Mesenchymal stem cell (in vitro differentiated cells and primary cell): Measurements from ENCODE around the gene ESRRG.
"Not testable (repeated sequence)": the region's sequence is repeated elsewhere in the genome, so short reads cannot be mapped to it uniquely, and the experiment has no call there.

Experiments
- DNase-seq: peaks from one replicate; pipeline ENCODE4 v3.0.0-alpha.2; 2013
- H2AFZ ChIP-seq: one replicate; pipeline ENCODE4 v1.6.1; 2013; ENCODE audit warnings: low read depth, mild to moderate bottlenecking, control low read depth, inconsistent platforms, low read length, moderate library complexity
- H2AK5ac ChIP-seq: 2 replicates; pipeline ENCODE4 v1.6.1; 2013; ENCODE audit warnings: low read length, moderate library complexity, mild to moderate bottlenecking, inconsistent platforms; ENCODE audit not compliant: severe bottlenecking
- H2BK120ac ChIP-seq: one replicate; pipeline ENCODE4 v1.6.1; 2013; ENCODE audit warnings: low read depth, mild to moderate bottlenecking, inconsistent platforms, low read length, moderate library complexity
- H2BK12ac ChIP-seq, 2 experiments: one replicate each; pipeline ENCODE4 v1.6.1; 2013; ENCODE audit warnings: inconsistent platforms in 2 of 2, low read length in 2 of 2, mild to moderate bottlenecking in 2 of 2, moderate library complexity in 2 of 2, control low read depth in 1 of 2
- H2BK15ac ChIP-seq: one replicate; pipeline ENCODE4 v1.6.1; 2013; ENCODE audit warnings: mild to moderate bottlenecking, low read depth, inconsistent platforms; ENCODE audit not compliant: poor library complexity, severe bottlenecking
- H2BK5ac ChIP-seq: 2 replicates; pipeline ENCODE4 v1.6.1; 2013; ENCODE audit warnings: low read depth, mild to moderate bottlenecking, low read length, control low read depth, inconsistent platforms; ENCODE audit not compliant: poor library complexity, severe bottlenecking
- H3K14ac ChIP-seq, 2 experiments: one replicate each; pipeline ENCODE4 v1.6.1; 2013; ENCODE audit warnings: inconsistent platforms in 2 of 2, low read length in 2 of 2, control low read depth in 1 of 2, mild to moderate bottlenecking in 1 of 2, moderate library complexity in 1 of 2
- H3K18ac ChIP-seq, 2 experiments: one replicate each; pipeline ENCODE4 v1.6.1; 2013; ENCODE audit warnings: inconsistent platforms in 2 of 2, low read length in 2 of 2, control low read depth in 1 of 2, low read depth in 1 of 2, mild to moderate bottlenecking in 1 of 2
- H3K23ac ChIP-seq, 2 experiments: one replicate each; pipeline ENCODE4 v1.6.1; 2013; ENCODE audit warnings: inconsistent platforms in 2 of 2, low read length in 2 of 2, mild to moderate bottlenecking in 2 of 2, moderate library complexity in 2 of 2, control low read depth in 1 of 2
- H3K27ac ChIP-seq: 2 replicates; pipeline ENCODE4 v1.5.1; 2013; ENCODE audit warnings: mild to moderate bottlenecking, moderate library complexity, low read length, control low read depth, inconsistent platforms; ENCODE audit not compliant: poor library complexity, severe bottlenecking
- H3K27me3 ChIP-seq, 2 experiments: 2 replicates each; pipeline versions ENCODE4 v1.6.1 to v1.7.0; 2013; ENCODE audit warnings: low read length in 2 of 2, mild to moderate bottlenecking in 2 of 2, moderate library complexity in 2 of 2, control low read depth in 1 of 2, inconsistent platforms in 1 of 2; ENCODE audit not compliant: control insufficient read depth in 1 of 2, insufficient read depth in 1 of 2
- H3K36me3 ChIP-seq, 2 experiments: 2 replicates each; pipeline versions ENCODE4 v1.6.1 to v1.7.0; 2013; ENCODE audit warnings: low read length in 2 of 2, control low read depth in 1 of 2, inconsistent platforms in 1 of 2, low read depth in 1 of 2, mild to moderate bottlenecking in 1 of 2; ENCODE audit not compliant: insufficient read depth in 2 of 2, control insufficient read depth in 1 of 2
- H3K4ac ChIP-seq, 2 experiments: one replicate each; pipeline ENCODE4 v1.6.1; 2013; ENCODE audit warnings: inconsistent platforms in 2 of 2, low read length in 2 of 2, mild to moderate bottlenecking in 2 of 2, moderate library complexity in 2 of 2, control low read depth in 1 of 2, low read depth in 1 of 2
- H3K4me1 ChIP-seq: 2 replicates; pipeline ENCODE4 v1.6.1; 2013; ENCODE audit warnings: low read depth, low read length, control low read depth; ENCODE audit not compliant: control insufficient read depth, insufficient read depth
- H3K4me2 ChIP-seq: 2 replicates; pipeline ENCODE4 v1.6.1; 2013; ENCODE audit warnings: low read length, mild to moderate bottlenecking, inconsistent platforms; ENCODE audit not compliant: poor library complexity, severe bottlenecking
- H3K4me3 ChIP-seq, 2 experiments: 2 replicates each; pipeline versions ENCODE4 v1.5.1 to v1.7.0; 2013; ENCODE audit warnings: low read length in 2 of 2, mild to moderate bottlenecking in 2 of 2, control low read depth in 1 of 2, low read depth in 1 of 2; ENCODE audit not compliant: insufficient read depth in 1 of 2
- H3K79me1 ChIP-seq: replicated peaks from 2 replicates; pipeline ENCODE4 v1.6.1; 2013; ENCODE audit warnings: mild to moderate bottlenecking, control low read depth, low read length, inconsistent platforms; ENCODE audit not compliant: poor library complexity, severe bottlenecking
- H3K9ac ChIP-seq: 2 replicates; pipeline ENCODE4 v1.7.0; 2013; ENCODE audit warnings: mild to moderate bottlenecking, low read length, moderate library complexity
- H3K9me3 ChIP-seq: 2 replicates; pipeline ENCODE4 v1.7.0; 2013; ENCODE audit warnings: mild to moderate bottlenecking, low read length; ENCODE audit not compliant: control insufficient read depth
- H4K8ac ChIP-seq: one replicate; pipeline ENCODE4 v1.6.1; 2013; ENCODE audit warnings: inconsistent platforms, mild to moderate bottlenecking, low read length, moderate library complexity
- H4K91ac ChIP-seq: one replicate; pipeline ENCODE4 v1.6.1; 2013; ENCODE audit warnings: mild to moderate bottlenecking, low read length, inconsistent platforms
- WGBS: methylation state at CpG from one replicate; pipeline ENCODE4 v1.1.7; 2013; ENCODE audit warnings: mixed read lengths; 5-methylcytosine and 5-hydroxymethylcytosine counted together

The ESRRG gene

DNA sequence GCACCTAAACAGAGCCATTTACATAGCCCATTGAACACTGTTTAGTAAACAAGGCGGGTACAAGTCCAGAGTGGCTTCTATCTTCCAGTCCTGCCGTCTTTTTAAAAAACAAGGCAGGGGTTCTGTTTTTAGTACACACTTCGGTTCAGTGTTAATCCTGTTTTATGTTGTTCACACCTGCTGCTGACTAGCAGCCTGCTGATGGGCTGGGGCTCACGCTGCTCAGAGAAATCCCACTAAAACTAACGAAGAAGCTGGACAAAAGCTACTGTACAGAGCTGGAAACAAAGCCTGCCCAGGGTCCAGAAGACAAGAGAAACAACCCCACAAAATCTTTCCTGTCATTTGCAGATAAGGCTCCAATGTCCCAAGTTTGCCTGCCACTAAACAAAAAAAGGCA lies 13.2 kb downstream of the ESRRG start:
- Histone ChIP-seq H2BK15ac (no peak overlapping the region), H3K36me3 (no peaks in the 10 kb centered on the region), H3K27me3 (peaks cover 0 to 14% of the 10 kb centered on the region in 2 experiments), H2BK12ac (no peak overlapping the region), H3K4ac (no peak overlapping the region), H3K4me1 (no peaks in the 10 kb centered on the region), H3K9me3 (no peaks in the 10 kb centered on the region), H3K79me1 (no peaks in the 10 kb centered on the region), H2AFZ (no peak overlapping the region), H2BK120ac (no peak overlapping the region), H2BK5ac (no peak overlapping the region), H3K18ac (no peak overlapping the region), H3K9ac (no peak overlapping the region), H3K4me2 (no peak overlapping the region), H3K23ac (no peak overlapping the region), H3K14ac (no peak overlapping the region), H2AK5ac (no peak overlapping the region), H3K27ac (no peak overlapping the region), H4K8ac (no peak overlapping the region), H4K91ac (no peak overlapping the region), H3K4me3 (no peak overlapping the region)
- 49% methylated on average over 5 of the region's 5 CpGs for WGBS
- no peak for DNase-seq

DNA sequence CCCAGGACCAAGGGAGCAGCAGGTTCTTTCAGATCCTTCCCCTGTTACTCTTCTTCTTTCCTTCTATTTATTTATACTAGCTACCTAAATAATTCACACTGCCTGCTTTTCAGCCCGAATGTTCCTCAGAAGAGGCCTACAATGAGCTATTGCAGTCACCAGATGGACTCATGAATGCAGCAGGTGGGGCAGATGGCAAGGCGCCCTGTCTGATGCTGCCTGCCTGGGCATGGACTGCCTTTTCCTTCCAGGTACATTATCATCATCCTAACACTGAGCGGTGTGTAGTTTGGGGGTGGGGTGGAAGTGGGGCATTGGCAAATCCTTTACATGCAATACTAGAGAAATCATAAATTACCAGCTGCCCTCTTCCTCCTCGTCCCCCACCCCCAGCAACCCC lies 17.6 kb downstream of the ESRRG start:
- no peaks in the 10 kb centered on the region for H3K36me3 ChIP-seq

DNA sequence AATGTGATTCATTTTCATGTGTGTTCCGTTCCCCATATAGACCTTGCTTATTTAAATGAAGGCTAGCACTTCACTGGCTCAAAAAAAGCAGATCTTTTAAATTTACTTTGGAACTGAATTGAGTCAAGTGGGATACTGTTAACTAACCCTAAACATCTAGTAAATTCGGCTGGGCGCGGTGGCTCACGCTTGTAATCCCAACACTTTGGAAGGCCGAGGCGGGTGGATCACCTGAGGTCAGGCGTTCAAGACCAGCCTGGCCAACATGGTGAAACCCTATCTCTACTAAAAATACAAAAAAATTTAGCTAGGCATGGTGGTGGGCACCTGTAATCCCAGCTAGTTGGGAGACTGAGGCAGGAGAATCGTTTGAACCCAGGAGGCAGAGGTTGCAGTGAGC lies 19.2 kb downstream of the ESRRG start:
- H3K4me3 ChIP-seq, result not testable (repeated sequence)
- WGBS, result 100% methylated on average over 8 of the region's 9 CpGs

More for the DNA sequence above, 17.6 kb downstream of the ESRRG start:
- Histone ChIP-seq H3K9ac (no peak overlapping the region), H2BK12ac (no peak overlapping the region), H3K23ac (no peak overlapping the region), H3K27ac (no peak overlapping the region), H3K79me1 (no peaks in the 10 kb centered on the region), H4K91ac (no peak overlapping the region), H2BK5ac (no peak overlapping the region), H3K4me3 (no peak overlapping the region), H3K4me2 (no peak overlapping the region), H3K4me1 (no peaks in the 10 kb centered on the region), H2BK120ac (no peak overlapping the region), H3K18ac (no peak overlapping the region), H2AK5ac (no peak overlapping the region), H3K9me3 (no peaks in the 10 kb centered on the region), H3K27me3 (peaks cover 0 to 6% of the 10 kb centered on the region in 2 experiments), H4K8ac (no peak overlapping the region), H2BK15ac (no peak overlapping the region), H3K14ac (no peak overlapping the region), H2AFZ (no peak overlapping the region), H3K4ac (no peak overlapping the region)
- no peak for DNase-seq
- WGBS, result 97% methylated on average over 2 of the region's 4 CpGs

GRCh38 chr1:216702170-216702569 lies 21.1 kb downstream of the ESRRG start:
- no peak overlapping the region for H3K27ac ChIP-seq
- no peaks in the 10 kb centered on the region for H3K4me1 ChIP-seq
- no peak overlapping the region for H2AFZ ChIP-seq
- H2BK15ac ChIP-seq, result no peak overlapping the region
- H3K18ac ChIP-seq, result no peak overlapping the region
- H3K23ac ChIP-seq, result no peak overlapping the region
- no peak overlapping the region for H3K9ac ChIP-seq
- WGBS, result 75% methylated on average over 1 of the region's 3 CpGs
- no peaks in the 10 kb centered on the region for H3K36me3 ChIP-seq
- H3K27me3 ChIP-seq, result no peaks in the 10 kb centered on the region
- no peak for DNase-seq
- H3K9me3 ChIP-seq, result no peaks in the 10 kb centered on the region
- H2BK5ac ChIP-seq, result no peak overlapping the region
- no peak overlapping the region for H3K4ac ChIP-seq
- no peak overlapping the region for H4K8ac ChIP-seq
- no peak overlapping the region for H2AK5ac ChIP-seq
- H2BK12ac ChIP-seq, result no peak overlapping the region
- H3K14ac ChIP-seq, result no peak overlapping the region
- H4K91ac ChIP-seq, result no peak overlapping the region
- H2BK120ac ChIP-seq, result no peak overlapping the region
- no peak overlapping the region for H3K4me3 ChIP-seq
- H3K4me2 ChIP-seq, result no peak overlapping the region
- H3K79me1 ChIP-seq, result no peaks in the 10 kb centered on the region

More for the DNA sequence above, 19.2 kb downstream of the ESRRG start:
- not testable (repeated sequence) for H3K4me1 ChIP-seq, H2BK120ac ChIP-seq, H3K27ac ChIP-seq, H3K4ac ChIP-seq, H4K91ac ChIP-seq, H3K9me3 ChIP-seq, DNase-seq, H2BK12ac ChIP-seq, H2AK5ac ChIP-seq, H2BK5ac ChIP-seq, H4K8ac ChIP-seq, H3K27me3 ChIP-seq, H3K36me3 ChIP-seq, H3K14ac ChIP-seq, H3K9ac ChIP-seq, H3K18ac ChIP-seq, H3K4me2 ChIP-seq, H3K79me1 ChIP-seq, H3K23ac ChIP-seq, H2AFZ ChIP-seq, H2BK15ac ChIP-seq
